ENCODE results near the gene COG2.
"Not testable (repeated sequence)": the region's sequence is repeated elsewhere in the genome, so short reads cannot be mapped to it uniquely, and the experiment has no call there.

COG2 gene

GRCh38 chr1:230624097-230624713 is 18.1 kb upstream of the COG2 start:
- in situ Hi-C loops (cut with MboI; ENCODE audit: low sequenced_read_pairs), result no loop called here

GRCh38 chr1:230626232-230626631 is 16.0 kb upstream of the COG2 start:
- in situ Hi-C loops (cut with MboI; ENCODE audit: low sequenced_read_pairs), result no loop called here

- in situ Hi-C loops (cut with MboI; ENCODE audit: low sequenced_read_pairs), result no loop called here
Observed at GRCh38 chr1:230627767-230628166, 14.5 kb upstream of the COG2 start.

- in situ Hi-C loops (cut with MboI; ENCODE audit: low sequenced_read_pairs), result no loop called here
Observed at GRCh38 chr1:230629511-230629910, 12.8 kb upstream of the COG2 start.

- in situ Hi-C loops (cut with MboI; ENCODE audit: low sequenced_read_pairs), result no loop called here
Observed at GRCh38 chr1:230631477-230631876, 10.8 kb upstream of the COG2 start.

- in situ Hi-C loops (cut with MboI; ENCODE audit: low sequenced_read_pairs), result no loop called here
Observed at GRCh38 chr1:230632273-230632873, 9.9 kb upstream of the COG2 start.

GRCh38 chr1:230633469-230633868 is 8.8 kb upstream of the COG2 start:
- in situ Hi-C loops (cut with MboI; ENCODE audit: low sequenced_read_pairs), result no loop called here

GRCh38 chr1:230634384-230634783 is 7.9 kb upstream of the COG2 start:
- in situ Hi-C loops (cut with MboI; ENCODE audit: low sequenced_read_pairs), result no loop called here

- in situ Hi-C loops (cut with MboI; ENCODE audit: low sequenced_read_pairs), result no loop called here
Observed at GRCh38 chr1:230636575-230637148, 5.6 kb upstream of the COG2 start.

GRCh38 chr1:230639714-230640209 is 2.5 kb upstream of the COG2 start:
- in situ Hi-C loops (cut with MboI; ENCODE audit: low sequenced_read_pairs), result no loop called here

- in situ Hi-C loops (cut with MboI; ENCODE audit: low sequenced_read_pairs), result no loop called here
Observed at GRCh38 chr1:230641346-230641745, 935 bp upstream of the COG2 start.

- in situ Hi-C loops (cut with MboI; ENCODE audit: low sequenced_read_pairs), result no loop called here
Observed at GRCh38 chr1:230641900-230642262, 400 bp upstream of the COG2 start.

GRCh38 chr1:230643908-230644307 is 1.6 kb downstream of the COG2 start:
- in situ Hi-C loops (cut with MboI; ENCODE audit: low sequenced_read_pairs), result no loop called here

GRCh38 chr1:230646710-230647302 is 4.5 kb downstream of the COG2 start:
- in situ Hi-C loops (cut with MboI; ENCODE audit: low sequenced_read_pairs), result no loop called here

GRCh38 chr1:230647321-230647720 is 5.0 kb downstream of the COG2 start:
- in situ Hi-C loops (cut with MboI; ENCODE audit: low sequenced_read_pairs), result no loop called here

GRCh38 chr1:230648114-230648513 is 5.8 kb downstream of the COG2 start:
- in situ Hi-C loops (cut with MboI; ENCODE audit: low sequenced_read_pairs), result no loop called here

- in situ Hi-C loops (cut with MboI; ENCODE audit: low sequenced_read_pairs), result no loop called here
Observed at GRCh38 chr1:230650300-230650699, 8.0 kb downstream of the COG2 start.

GRCh38 chr1:230651235-230651634 is 9.0 kb downstream of the COG2 start:
- in situ Hi-C loops (cut with MboI; ENCODE audit: low sequenced_read_pairs), result no loop called here

- in situ Hi-C loops (cut with MboI; ENCODE audit: low sequenced_read_pairs), result not testable (repeated sequence)
Observed at GRCh38 chr1:230656719-230657118, 14.4 kb downstream of the COG2 start.

GRCh38 chr1:230658103-230658502 is 15.8 kb downstream of the COG2 start:
- in situ Hi-C loops (cut with MboI; ENCODE audit: low sequenced_read_pairs), result not testable (repeated sequence)

- in situ Hi-C loops (cut with MboI; ENCODE audit: low sequenced_read_pairs), result no loop called here
Observed at GRCh38 chr1:230658691-230659090, 16.4 kb downstream of the COG2 start.

GRCh38 chr1:230661976-230662375 is 19.7 kb downstream of the COG2 start:
- in situ Hi-C loops (cut with MboI; ENCODE audit: low sequenced_read_pairs), result no loop called here
